GM19468 (cell line): Measurements from ENCODE around the gene MAP1A.
A peak's percentile ranks its signal among the peaks of the same experiment; 100 is the strongest.

Experiments used
- ATAC-seq: cut with Tn5 transposase; IDR thresholded peaks from one replicate; pipeline ENCODE4 v1.9.1; 2021; ENCODE audit warnings: mild to moderate bottlenecking, moderate library complexity, moderate number of reproducible peaks; ENCODE audit not compliant: unreplicated experiment; ENCODE audit errors: extremely low read depth

Gene MAP1A

GRCh38 chr15:43510200-43511011 is 7.0 kb upstream of the MAP1A start:
- peak; percentile 97 for ATAC-seq

GRCh38 chr15:43511012-43511885 is 6.2 kb upstream of the MAP1A start:
- no peak for ATAC-seq

GRCh38 chr15:43513550-43513949 is 3.9 kb upstream of the MAP1A start:
- no peak for ATAC-seq

- ATAC-seq: no peak
These were observed 3.0 kb upstream of the MAP1A start for GRCh38 chr15:43514241-43515057.

- no peak for ATAC-seq
These were observed 1.7 kb upstream of the MAP1A start for GRCh38 chr15:43515741-43516140.

- no peak for ATAC-seq
These were observed 1.2 kb upstream of the MAP1A start for GRCh38 chr15:43516185-43516584.

- no peak for ATAC-seq
These were observed 531 bp upstream of the MAP1A start for GRCh38 chr15:43516801-43517353.

- ATAC-seq: no peak
These were observed 871 bp downstream of the MAP1A start for GRCh38 chr15:43518197-43518761.

GRCh38 chr15:43519196-43519595 is 1.8 kb downstream of the MAP1A start:
- no peak for ATAC-seq

- ATAC-seq: no peak
These were observed 2.7 kb downstream of the MAP1A start for GRCh38 chr15:43520138-43520537.

- ATAC-seq: no peak
These were observed 4.0 kb downstream of the MAP1A start for GRCh38 chr15:43521419-43521818.

- no peak for ATAC-seq
These were observed 4.8 kb downstream of the MAP1A start for GRCh38 chr15:43522247-43522646.

GRCh38 chr15:43523646-43524045 is 6.2 kb downstream of the MAP1A start:
- ATAC-seq: no peak

GRCh38 chr15:43524254-43524845 is 6.9 kb downstream of the MAP1A start:
- ATAC-seq: no peak

- no peak for ATAC-seq
These were observed 7.7 kb downstream of the MAP1A start for GRCh38 chr15:43525131-43525530.

GRCh38 chr15:43526261-43526930 is 9.0 kb downstream of the MAP1A start:
- no peak for ATAC-seq

- ATAC-seq: no peak
These were observed 9.8 kb downstream of the MAP1A start for GRCh38 chr15:43527016-43527801.
